MM.1S (cell line): ENCODE data around the gene GAB1.

Experiments
- EZH2 ChIP-seq: fragments of 300-600 bp; sonication (generic); optimal IDR thresholded peaks from 2 replicates; pipeline ENCODE3; 2017; ENCODE audit warnings: low read depth, mild to moderate bottlenecking, antibody characterized with exemption, low read length, mixed read lengths
- EZH2phosphoT487 ChIP-seq: fragments of 300-600 bp; sonication (generic); IDR thresholded peaks from 2 replicates; pipeline ENCODE4 v1.6.1; 2018; ENCODE audit warnings: antibody characterized with exemption, low read length
- TF ChIP-seq, protein P1 (sequence below): fragments of 300-600 bp; sonication (generic); IDR thresholded peaks from 2 replicates; pipeline ENCODE4 v1.5.1; 2016; ENCODE audit warnings: antibody characterized with exemption, low read length, mixed read lengths

DNA sequence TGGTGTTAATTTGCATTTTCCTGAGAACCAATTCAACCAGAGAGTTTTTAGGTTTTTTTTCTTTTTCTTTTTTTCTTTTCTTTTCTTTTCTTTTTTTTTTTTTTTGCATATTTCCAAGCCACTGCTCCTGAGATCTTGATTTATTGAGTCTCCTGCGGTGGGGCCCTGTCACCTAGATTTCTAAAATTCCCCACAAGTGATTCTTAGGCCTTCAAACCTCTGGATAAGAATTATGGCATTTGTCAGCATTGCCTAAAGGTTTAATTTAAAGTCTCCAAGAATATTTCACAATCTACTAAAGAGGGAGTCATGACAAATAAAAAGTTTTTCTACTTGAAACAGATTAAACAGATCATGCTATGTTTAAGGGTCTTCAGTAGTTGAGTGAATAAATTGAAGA, 84.9 kb downstream of the GAB1 start:
- TF ChIP-seq EZH2 (no peak), EZH2phosphoT487 (no peak)
- TF ChIP-seq, protein P1, sequence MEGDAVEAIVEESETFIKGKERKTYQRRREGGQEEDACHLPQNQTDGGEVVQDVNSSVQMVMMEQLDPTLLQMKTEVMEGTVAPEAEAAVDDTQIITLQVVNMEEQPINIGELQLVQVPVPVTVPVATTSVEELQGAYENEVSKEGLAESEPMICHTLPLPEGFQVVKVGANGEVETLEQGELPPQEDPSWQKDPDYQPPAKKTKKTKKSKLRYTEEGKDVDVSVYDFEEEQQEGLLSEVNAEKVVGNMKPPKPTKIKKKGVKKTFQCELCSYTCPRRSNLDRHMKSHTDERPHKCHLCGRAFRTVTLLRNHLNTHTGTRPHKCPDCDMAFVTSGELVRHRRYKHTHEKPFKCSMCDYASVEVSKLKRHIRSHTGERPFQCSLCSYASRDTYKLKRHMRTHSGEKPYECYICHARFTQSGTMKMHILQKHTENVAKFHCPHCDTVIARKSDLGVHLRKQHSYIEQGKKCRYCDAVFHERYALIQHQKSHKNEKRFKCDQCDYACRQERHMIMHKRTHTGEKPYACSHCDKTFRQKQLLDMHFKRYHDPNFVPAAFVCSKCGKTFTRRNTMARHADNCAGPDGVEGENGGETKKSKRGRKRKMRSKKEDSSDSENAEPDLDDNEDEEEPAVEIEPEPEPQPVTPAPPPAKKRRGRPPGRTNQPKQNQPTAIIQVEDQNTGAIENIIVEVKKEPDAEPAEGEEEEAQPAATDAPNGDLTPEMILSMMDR: no peak
